A549 (cell line): ENCODE data around the gene FTCD.

Experiments
- CTCF ChIP-seq: fragments of >200 bp; sonication (Bioruptor Twin); formaldehyde crosslinking; IDR thresholded peaks from 3 replicates; pipeline ENCODE4 v1.5.1; 2016
- EHF ChIP-seq: fragments of 250-450 bp; sonication (Bioruptor Pico); IDR thresholded peaks from 2 replicates; pipeline ENCODE4 v1.5.0; 2020; ENCODE audit warnings: mild to moderate bottlenecking

GRCh38 chr21:46179708-46180078 is 24.3 kb upstream of the FTCD start:
- TF ChIP-seq CTCF (no peak), EHF (CRISPR knock-in tag) (no peak)
